GM12878 (cell line): ENCODE measurements around the gene COL4A2. TPM values are rescaled to one million over a fixed set of nuclear protein-coding genes. Genes with fewer than 3 reads are reported as not detected.

Experiments used
- BMI1 ChIP-seq: fragments of 450-650 bp; IDR thresholded peaks from 2 replicates; pipeline ENCODE4 v1.6.1; 2016; ENCODE audit warnings: mild to moderate bottlenecking, moderate library complexity, borderline replicate concordance
- CHD2 ChIP-seq: IDR thresholded peaks from 2 replicates; pipeline ENCODE4 v1.6.1; 2011; ENCODE audit warnings: low read depth, low read length, improper control_type of control experiment, borderline replicate concordance
- CHD4 ChIP-seq: fragments of 200-600 bp; sonication (generic); IDR thresholded peaks from 2 replicates; pipeline ENCODE4 v1.6.1; 2016; ENCODE audit warnings: mild to moderate bottlenecking
- CREM ChIP-seq: IDR thresholded peaks from 2 replicates; pipeline ENCODE4 v1.6.1; 2014; ENCODE audit warnings: antibody characterized with exemption, low read depth
- DPF2 ChIP-seq: fragments of 450-650 bp; IDR thresholded peaks from 2 replicates; pipeline ENCODE4 v1.6.1; 2017; ENCODE audit warnings: mild to moderate bottlenecking
- ETV6 ChIP-seq, 2 experiments: fragments of 450-650 bp in 1 of 2; IDR thresholded peaks in 1 of 2; conservative IDR thresholded peaks in 1 of 2; 2 replicates each; pipeline ENCODE4 v1.6.1; 2014; ENCODE audit warnings: antibody characterized with exemption in 1 of 2, borderline replicate concordance in 1 of 2, low read depth in 1 of 2, mild to moderate bottlenecking in 1 of 2, moderate library complexity in 1 of 2
- FOS ChIP-seq: IDR thresholded peaks from 3 replicates; pipeline ENCODE4 v1.6.1; 2011; ENCODE audit warnings: borderline replicate concordance; ENCODE audit not compliant: insufficient read length; ENCODE audit errors: extremely low read depth
- FOXM1 ChIP-seq: IDR thresholded peaks from 2 replicates; pipeline ENCODE4 v1.6.1; 2012; ENCODE audit warnings: low read depth, mild to moderate bottlenecking, inconsistent platforms, low read length, moderate library complexity
- GABPA ChIP-seq: IDR thresholded peaks from 2 replicates; pipeline ENCODE4 v1.6.1; 2014; ENCODE audit warnings: antibody characterized with exemption, low read depth, mild to moderate bottlenecking, inconsistent platforms
- HDAC6 ChIP-seq: fragments of 200-600 bp; sonication (generic); IDR thresholded peaks from one replicate; pipeline ENCODE4 v1.8.0; 2017; ENCODE audit warnings: antibody characterized with exemption; ENCODE audit not compliant: unreplicated experiment
- IRF4 ChIP-seq: IDR thresholded peaks from 2 replicates; pipeline ENCODE4 v1.6.1; 2011; ENCODE audit warnings: low read depth, low read length
- MYC ChIP-seq: IDR thresholded peaks from 2 replicates; pipeline ENCODE4 v1.6.1; 2011; ENCODE audit warnings: mild to moderate bottlenecking, low read length, moderate library complexity, inconsistent platforms; ENCODE audit not compliant: insufficient read depth, insufficient replicate concordance, insufficient read length, severe bottlenecking
- PAX8 ChIP-seq: fragments of 450-650 bp; IDR thresholded peaks from 2 replicates; pipeline ENCODE4 v1.6.1; 2017; ENCODE audit warnings: mild to moderate bottlenecking, moderate library complexity
- RBBP5 ChIP-seq: fragments of 200-600 bp; sonication (generic); conservative IDR thresholded peaks from 2 replicates; pipeline ENCODE4 v1.6.1; 2016
- RCOR1 ChIP-seq: conservative IDR thresholded peaks from 2 replicates; pipeline ENCODE4 v1.6.1; 2012; ENCODE audit warnings: low read depth, low read length, improper control_type of control experiment
- ZBED1 ChIP-seq: IDR thresholded peaks from 2 replicates; pipeline ENCODE4 v1.6.1; 2016; ENCODE audit warnings: borderline replicate concordance
- polyA plus RNA-seq, 11 experiments: library from polyadenylated mRNA; depleted of rRNA in 4 of 11; unstranded in 6 of 11; stranded (reverse) in 5 of 11; fragments of >200 nt; fragmentation: Nextera tagmentation in 4 of 11; fragmentation: Illumina TruSeq in 1 of 11; extraction: Ambion mirVana in 4 of 11; extraction: Trizol in 1 of 11; gene quantifications; 1 replicate in 1 of 11; 2 replicates in 10 of 11; pipeline versions ENCODE4 v1.2.1 to v1.2.3, GENCODE V29; 2011 to 2016; ENCODE audit warnings: inconsistent platforms in 2 of 11, missing spikeins in 2 of 11, low read depth in 1 of 11
- total RNA-seq, 4 experiments: library from RNA; depleted of rRNA in 3 of 4; stranded (reverse); fragments of >200 nt in 3 of 4; fragmentation: Illumina TruSeq in 1 of 4; extraction: Trizol in 1 of 4; gene quantifications; 2 replicates each; pipeline versions ENCODE4 v1.2.1 to v1.2.3, GENCODE V29; 2013 to 2021
- TF ChIP-seq, protein P1 (sequence below): fragments of 450-650 bp; IDR thresholded peaks from 2 replicates; pipeline ENCODE4 v1.6.1; 2017; ENCODE audit warnings: mild to moderate bottlenecking
- TF ChIP-seq, protein P2 (sequence below): fragments of 450-650 bp; IDR thresholded peaks from 2 replicates; pipeline ENCODE4 v1.6.1; 2018; ENCODE audit warnings: borderline replicate concordance, mild to moderate bottlenecking; ENCODE audit not compliant: partially characterized antibody
- TF ChIP-seq, protein P3 (sequence below), 3 experiments: IDR thresholded peaks in 2 of 3; conservative IDR thresholded peaks in 1 of 3; 2 replicates each; pipeline ENCODE4 v1.5.1; 2011; ENCODE audit warnings: low read depth in 3 of 3, low read length in 3 of 3, mild to moderate bottlenecking in 3 of 3, control low read depth in 2 of 3, moderate library complexity in 2 of 3, inconsistent platforms in 1 of 3, mixed read lengths in 1 of 3; ENCODE audit not compliant: control insufficient read depth in 2 of 3, insufficient read depth in 1 of 3; ENCODE audit errors: extremely low read depth in 1 of 3
- TF ChIP-seq, protein P4 (sequence below): IDR thresholded peaks from 2 replicates; pipeline ENCODE4 v1.6.1; 2012; ENCODE audit warnings: mild to moderate bottlenecking, low read depth, low read length

COL4A2 gene
- total and polyA plus RNA-seq, 10 of the 15 experiments (the other 5 are each of a cell fraction or from before 2014, with no cell fraction given), result 0.16 to 1.6 (median 0.62) TPM; not detected in 3

DNA sequence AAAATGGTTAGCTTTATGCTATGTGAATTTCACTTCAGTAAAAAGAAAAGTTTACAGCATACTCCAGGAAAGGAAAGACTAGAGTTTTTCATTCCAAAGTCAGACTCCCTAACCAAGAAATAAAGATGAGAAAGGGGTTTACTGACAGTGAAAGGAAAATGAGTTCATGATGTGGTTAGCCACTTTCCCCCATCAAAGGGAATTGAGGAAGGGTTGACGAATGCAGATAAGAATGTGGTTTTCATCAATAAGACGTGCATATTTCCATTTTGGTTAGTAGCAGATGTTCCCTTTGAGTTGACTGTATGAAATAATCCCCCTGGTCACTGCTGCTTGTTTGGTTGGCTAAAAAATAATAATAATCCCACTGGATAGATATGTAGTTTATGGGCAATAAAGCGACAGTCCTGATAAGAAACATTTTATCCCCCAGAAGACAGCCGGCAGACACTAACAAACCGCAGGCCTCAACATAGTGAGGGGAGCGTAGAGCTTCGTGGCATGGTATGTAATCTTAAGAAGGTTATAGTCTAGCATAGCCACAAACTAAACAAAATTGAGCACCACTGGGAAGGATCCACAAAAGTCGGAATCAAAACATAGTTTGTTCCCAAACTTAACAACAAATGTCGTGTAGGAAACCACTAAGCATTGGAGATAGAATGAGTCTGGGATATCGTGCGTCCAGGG, 114.8 kb downstream of the COL4A2 start (continued):
- TF ChIP-seq DPF2 (peak; percentile 64), FOXM1 (peak; percentile 29; the same call in 1 of the 2 replicates), CREM (peak; percentile 40; the same call in 1 of the 2 replicates), BMI1 (0 out of 2 replicates have a peak, but pooled peaks have one; percentile 22), ZBED1 (no peak), HDAC6 (no peak), IRF4 (no peak), PAX8 (no peak), RCOR1 (no peak), FOS (no peak), CHD2 (no peak), ETV6 (conservative IDR thresholded peaks at IDR 0.05 in 1 of 2, IDR thresholded peaks at IDR 0.05 in 1 of 2; ENCODE audit: borderline replicate concordance in 1 of 2, low read depth in 1 of 2) (no peak), CHD4 (no peak), RBBP5 (no peak), MYC (no peak), GABPA (no peak)
- TF ChIP-seq, protein P1, sequence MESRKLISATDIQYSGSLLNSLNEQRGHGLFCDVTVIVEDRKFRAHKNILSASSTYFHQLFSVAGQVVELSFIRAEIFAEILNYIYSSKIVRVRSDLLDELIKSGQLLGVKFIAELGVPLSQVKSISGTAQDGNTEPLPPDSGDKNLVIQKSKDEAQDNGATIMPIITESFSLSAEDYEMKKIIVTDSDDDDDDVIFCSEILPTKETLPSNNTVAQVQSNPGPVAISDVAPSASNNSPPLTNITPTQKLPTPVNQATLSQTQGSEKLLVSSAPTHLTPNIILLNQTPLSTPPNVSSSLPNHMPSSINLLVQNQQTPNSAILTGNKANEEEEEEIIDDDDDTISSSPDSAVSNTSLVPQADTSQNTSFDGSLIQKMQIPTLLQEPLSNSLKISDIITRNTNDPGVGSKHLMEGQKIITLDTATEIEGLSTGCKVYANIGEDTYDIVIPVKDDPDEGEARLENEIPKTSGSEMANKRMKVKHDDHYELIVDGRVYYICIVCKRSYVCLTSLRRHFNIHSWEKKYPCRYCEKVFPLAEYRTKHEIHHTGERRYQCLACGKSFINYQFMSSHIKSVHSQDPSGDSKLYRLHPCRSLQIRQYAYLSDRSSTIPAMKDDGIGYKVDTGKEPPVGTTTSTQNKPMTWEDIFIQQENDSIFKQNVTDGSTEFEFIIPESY, result no peak
- TF ChIP-seq, protein P2, sequence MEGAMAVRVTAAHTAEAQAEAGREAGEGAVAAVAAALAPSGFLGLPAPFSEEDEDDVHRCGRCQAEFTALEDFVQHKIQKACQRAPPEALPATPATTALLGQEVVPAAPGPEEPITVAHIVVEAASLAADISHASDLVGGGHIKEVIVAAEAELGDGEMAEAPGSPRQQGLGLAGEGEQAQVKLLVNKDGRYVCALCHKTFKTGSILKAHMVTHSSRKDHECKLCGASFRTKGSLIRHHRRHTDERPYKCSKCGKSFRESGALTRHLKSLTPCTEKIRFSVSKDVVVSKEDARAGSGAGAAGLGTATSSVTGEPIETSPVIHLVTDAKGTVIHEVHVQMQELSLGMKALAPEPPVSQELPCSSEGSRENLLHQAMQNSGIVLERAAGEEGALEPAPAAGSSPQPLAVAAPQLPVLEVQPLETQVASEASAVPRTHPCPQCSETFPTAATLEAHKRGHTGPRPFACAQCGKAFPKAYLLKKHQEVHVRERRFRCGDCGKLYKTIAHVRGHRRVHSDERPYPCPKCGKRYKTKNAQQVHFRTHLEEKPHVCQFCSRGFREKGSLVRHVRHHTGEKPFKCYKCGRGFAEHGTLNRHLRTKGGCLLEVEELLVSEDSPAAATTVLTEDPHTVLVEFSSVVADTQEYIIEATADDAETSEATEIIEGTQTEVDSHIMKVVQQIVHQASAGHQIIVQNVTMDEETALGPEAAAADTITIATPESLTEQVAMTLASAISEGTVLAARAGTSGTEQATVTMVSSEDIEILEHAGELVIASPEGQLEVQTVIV, result no peak
- TF ChIP-seq, protein P3, sequence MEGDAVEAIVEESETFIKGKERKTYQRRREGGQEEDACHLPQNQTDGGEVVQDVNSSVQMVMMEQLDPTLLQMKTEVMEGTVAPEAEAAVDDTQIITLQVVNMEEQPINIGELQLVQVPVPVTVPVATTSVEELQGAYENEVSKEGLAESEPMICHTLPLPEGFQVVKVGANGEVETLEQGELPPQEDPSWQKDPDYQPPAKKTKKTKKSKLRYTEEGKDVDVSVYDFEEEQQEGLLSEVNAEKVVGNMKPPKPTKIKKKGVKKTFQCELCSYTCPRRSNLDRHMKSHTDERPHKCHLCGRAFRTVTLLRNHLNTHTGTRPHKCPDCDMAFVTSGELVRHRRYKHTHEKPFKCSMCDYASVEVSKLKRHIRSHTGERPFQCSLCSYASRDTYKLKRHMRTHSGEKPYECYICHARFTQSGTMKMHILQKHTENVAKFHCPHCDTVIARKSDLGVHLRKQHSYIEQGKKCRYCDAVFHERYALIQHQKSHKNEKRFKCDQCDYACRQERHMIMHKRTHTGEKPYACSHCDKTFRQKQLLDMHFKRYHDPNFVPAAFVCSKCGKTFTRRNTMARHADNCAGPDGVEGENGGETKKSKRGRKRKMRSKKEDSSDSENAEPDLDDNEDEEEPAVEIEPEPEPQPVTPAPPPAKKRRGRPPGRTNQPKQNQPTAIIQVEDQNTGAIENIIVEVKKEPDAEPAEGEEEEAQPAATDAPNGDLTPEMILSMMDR (IDR thresholded peaks at IDR 0.05 in 2 of 3, conservative IDR thresholded peaks at IDR 0.05 in 1 of 3; ENCODE audit: control insufficient read depth in 2 of 3, extremely low read depth in 1 of 3, insufficient read depth in 1 of 3, low read depth in 3 of 3, low read length in 3 of 3), result no peak
- TF ChIP-seq, protein P4, sequence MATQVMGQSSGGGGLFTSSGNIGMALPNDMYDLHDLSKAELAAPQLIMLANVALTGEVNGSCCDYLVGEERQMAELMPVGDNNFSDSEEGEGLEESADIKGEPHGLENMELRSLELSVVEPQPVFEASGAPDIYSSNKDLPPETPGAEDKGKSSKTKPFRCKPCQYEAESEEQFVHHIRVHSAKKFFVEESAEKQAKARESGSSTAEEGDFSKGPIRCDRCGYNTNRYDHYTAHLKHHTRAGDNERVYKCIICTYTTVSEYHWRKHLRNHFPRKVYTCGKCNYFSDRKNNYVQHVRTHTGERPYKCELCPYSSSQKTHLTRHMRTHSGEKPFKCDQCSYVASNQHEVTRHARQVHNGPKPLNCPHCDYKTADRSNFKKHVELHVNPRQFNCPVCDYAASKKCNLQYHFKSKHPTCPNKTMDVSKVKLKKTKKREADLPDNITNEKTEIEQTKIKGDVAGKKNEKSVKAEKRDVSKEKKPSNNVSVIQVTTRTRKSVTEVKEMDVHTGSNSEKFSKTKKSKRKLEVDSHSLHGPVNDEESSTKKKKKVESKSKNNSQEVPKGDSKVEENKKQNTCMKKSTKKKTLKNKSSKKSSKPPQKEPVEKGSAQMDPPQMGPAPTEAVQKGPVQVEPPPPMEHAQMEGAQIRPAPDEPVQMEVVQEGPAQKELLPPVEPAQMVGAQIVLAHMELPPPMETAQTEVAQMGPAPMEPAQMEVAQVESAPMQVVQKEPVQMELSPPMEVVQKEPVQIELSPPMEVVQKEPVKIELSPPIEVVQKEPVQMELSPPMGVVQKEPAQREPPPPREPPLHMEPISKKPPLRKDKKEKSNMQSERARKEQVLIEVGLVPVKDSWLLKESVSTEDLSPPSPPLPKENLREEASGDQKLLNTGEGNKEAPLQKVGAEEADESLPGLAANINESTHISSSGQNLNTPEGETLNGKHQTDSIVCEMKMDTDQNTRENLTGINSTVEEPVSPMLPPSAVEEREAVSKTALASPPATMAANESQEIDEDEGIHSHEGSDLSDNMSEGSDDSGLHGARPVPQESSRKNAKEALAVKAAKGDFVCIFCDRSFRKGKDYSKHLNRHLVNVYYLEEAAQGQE, result no peak
